Measurements from ENCODE around the gene UBE2G2. TPM values are rescaled to one million over a fixed set of nuclear protein-coding genes. Genes with fewer than 3 reads are reported as not detected.

The UBE2G2 gene
- total RNA-seq, 4 donors from 2014 or later: 62.5 to 126 (median 91.6) TPM

DNA sequence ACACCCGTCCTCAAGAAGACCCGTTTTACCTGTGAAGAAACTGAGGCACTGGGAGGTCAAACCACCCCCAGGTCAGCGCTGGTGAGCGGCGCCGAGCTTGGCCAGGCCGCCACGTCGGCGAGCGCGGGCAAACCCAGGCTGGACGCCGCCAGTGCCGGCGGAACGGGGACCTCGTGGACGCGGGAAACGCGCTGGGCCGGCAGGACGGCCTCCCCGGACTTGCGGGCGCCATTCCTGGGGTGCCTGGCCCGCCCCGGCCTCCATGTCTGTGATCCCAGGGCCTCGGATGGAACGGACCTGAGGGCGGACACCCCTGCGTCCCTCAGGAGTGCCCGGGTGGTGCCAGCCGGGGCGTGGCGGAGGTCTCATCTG is 17.0 kb upstream of the UBE2G2 start:
- peaks cover 36% of the 10 kb centered on the region for H3K4me1 ChIP-seq
- H3K9me3 ChIP-seq: peaks cover 26% of the 10 kb centered on the region
- peaks cover 3% of the 10 kb centered on the region for H3K36me3 ChIP-seq
- no CpG with 5 or more reads among the region's 37 CpGs for WGBS
- no peak for DNase-seq (ENCODE audit: low spot score in 2 of 2)
- H3K4me3 ChIP-seq: peak overlapping the region; percentile 66
- H3K27me3 ChIP-seq: no peaks in the 10 kb centered on the region
- TF ChIP-seq POLR2AphosphoS5 (IDR thresholded peaks at IDR 0.05) (no peak), POLR2A (IDR thresholded peaks at IDR 0.05) (no peak), CTCF (IDR thresholded peaks at IDR 0.05) (no peak), EP300 (IDR thresholded peaks at IDR 0.05) (no peak)
- peak overlapping the region; percentile 91 for H3K27ac ChIP-seq

GRCh38 chr21:44817914-44818639 is 16.5 kb upstream of the UBE2G2 start, which contains the start of gene SUMO3:
Gene SUMO3, minus strand, starts transcription at chr21:44818062. Its CDS starts 94 bp downstream, at chr21:44817968.
- Histone ChIP-seq H3K36me3 (peaks cover 8% of the 10 kb centered on the region), H3K27ac (peak within 1 kb of the TSS; percentile 91), H3K27me3 (no peaks in the 10 kb centered on the region), H3K4me1 (peaks cover 36% of the 10 kb centered on the region), H3K4me3 (peak within 1 kb of the TSS; percentile 66), H3K9me3 (peaks cover 22% of the 10 kb centered on the region)
- peak in 1 of 2 donors; percentile 82 for DNase-seq (ENCODE audit: low spot score in 2 of 2)
- 0% methylated on average over 9 of the region's 108 CpGs for WGBS
- no peak for TF ChIP-seq EP300 (IDR thresholded peaks at IDR 0.05)
- peak in 1 of 3 donors; percentile 4 for TF ChIP-seq POLR2AphosphoS5 (IDR thresholded peaks at IDR 0.05)
- TF ChIP-seq POLR2A (IDR thresholded peaks at IDR 0.05): peak; percentile 93 to 96
- TF ChIP-seq CTCF (IDR thresholded peaks at IDR 0.05): no peak

GRCh38 chr21:44817506-44817880 is 15.9 kb upstream of the UBE2G2 start:
- Histone ChIP-seq H3K27ac (peak overlapping the region; percentile 91), H3K4me3 (peak overlapping the region; percentile 66), H3K4me1 (peaks cover 41% of the 10 kb centered on the region), H3K36me3 (peaks cover 14% of the 10 kb centered on the region), H3K27me3 (no peaks in the 10 kb centered on the region), H3K9me3 (peaks cover 18% of the 10 kb centered on the region)
- WGBS: under 1% methylated on average over 18 of the region's 43 CpGs
- peak; percentile 93 to 94 for DNase-seq (ENCODE audit: low spot score in 2 of 2)
- TF ChIP-seq POLR2AphosphoS5 (IDR thresholded peaks at IDR 0.05) (no peak), EP300 (IDR thresholded peaks at IDR 0.05) (no peak), POLR2A (IDR thresholded peaks at IDR 0.05) (no peak), CTCF (IDR thresholded peaks at IDR 0.05) (no peak)

DNA sequence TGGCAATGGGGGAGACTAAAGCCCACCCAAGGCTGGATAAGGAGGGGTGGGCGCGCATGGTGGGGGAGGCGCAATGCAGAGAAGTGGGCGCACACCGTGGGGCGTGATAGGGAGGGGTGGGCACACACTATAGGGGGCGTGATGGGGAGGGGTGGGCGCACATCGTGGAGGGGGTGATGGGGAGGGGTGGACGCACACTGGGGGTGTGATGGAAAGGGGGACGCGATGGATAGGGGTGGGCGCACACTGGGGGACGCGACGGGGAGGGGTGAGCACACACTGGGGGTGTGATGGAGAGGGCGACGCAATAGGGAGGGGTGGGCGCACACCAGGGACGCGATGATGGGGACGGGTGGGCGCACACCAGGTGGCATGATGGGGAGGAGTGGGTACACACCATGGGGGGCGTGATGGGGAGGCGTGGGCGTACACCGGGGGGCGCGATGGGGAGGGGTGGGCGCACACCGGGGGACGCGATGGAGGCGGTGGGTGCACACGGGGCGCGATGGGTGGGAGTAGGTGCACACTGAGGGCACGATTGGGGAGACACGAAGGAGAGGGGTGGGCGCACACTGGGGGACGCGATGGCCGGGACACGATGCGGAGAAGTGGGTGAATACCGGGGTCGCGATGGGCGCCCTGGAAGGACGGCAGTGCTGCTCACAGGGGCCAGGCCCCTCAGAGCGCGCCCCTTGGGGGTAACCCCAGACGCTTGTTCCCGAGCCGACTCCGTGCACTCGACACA is 15.3 kb upstream of the UBE2G2 start:
- Histone ChIP-seq H3K4me3 (peak overlapping the region; percentile 66), H3K27ac (peak overlapping the region; percentile 48), H3K36me3 (peaks cover 17% of the 10 kb centered on the region), H3K9me3 (peaks cover 12% of the 10 kb centered on the region), H3K4me1 (peaks cover 41% of the 10 kb centered on the region), H3K27me3 (no peaks in the 10 kb centered on the region)
- no peak for DNase-seq (ENCODE audit: low spot score in 2 of 2)
- 55% methylated on average over 54 of the region's 57 CpGs for WGBS
- no peak for TF ChIP-seq POLR2AphosphoS5 (IDR thresholded peaks at IDR 0.05)
- no peak for TF ChIP-seq EP300 (IDR thresholded peaks at IDR 0.05)
- no peak for TF ChIP-seq CTCF (IDR thresholded peaks at IDR 0.05)
- no peak for TF ChIP-seq POLR2A (IDR thresholded peaks at IDR 0.05)
